Stomach (tissue), 9 donors: ENCODE data around the gene SP140. TPM values are rescaled to one million over a fixed set of nuclear protein-coding genes. Genes with fewer than 3 reads are reported as not detected.

Experiments
- DNase-seq, 2 donors: peaks; one replicate each; pipeline versions ENCODE4 v3.0.0 to v3.0.0-alpha.2; 2013 to 2019
- H3K27ac ChIP-seq, 5 donors: fragments of 200-600 bp in 4 of 5; sonication (generic) in 4 of 5; one replicate each; pipeline ENCODE4 v1.5.1; 2013 to 2019; ENCODE audit warnings: mild to moderate bottlenecking in 1 of 5, moderate library complexity in 1 of 5
- H3K27me3 ChIP-seq, 3 donors: fragments of 200-600 bp; sonication (generic); one replicate each; pipeline ENCODE4 v1.5.1; 2017 to 2019; ENCODE audit warnings: mixed run types in 1 of 3
- H3K36me3 ChIP-seq, 4 donors: fragments of 200-600 bp; sonication (generic); 1 replicate in 3 of 4; 2 replicates in 1 of 4; pipeline ENCODE4 v1.5.1; 2016 to 2019
- H3K4me1 ChIP-seq, 4 donors: fragments of 200-600 bp; sonication (generic); one replicate each; pipeline ENCODE4 v1.5.1; 2016 to 2019
- H3K4me3 ChIP-seq, 4 donors: fragments of 200-600 bp; sonication (generic) in 3 of 4; one replicate each; pipeline ENCODE4 v1.5.1; 2016 to 2019; ENCODE audit warnings: mild to moderate bottlenecking in 1 of 4
- H3K9me3 ChIP-seq, 4 donors: fragments of 200-600 bp; sonication (generic); one replicate each; pipeline ENCODE4 v1.5.1; 2016 to 2019
- EP300 ChIP-seq: sonication (generic); formaldehyde crosslinking; IDR thresholded peaks from one replicate; pipeline ENCODE4 v1.6.1; 2017; ENCODE audit warnings: antibody characterized with exemption
- POLR2A ChIP-seq, 4 donors: fragments of 450-650 bp; IDR thresholded peaks; one replicate each; pipeline ENCODE4 v1.6.1; 2016; ENCODE audit warnings: antibody characterized with exemption in 4 of 4, control low read depth in 2 of 4, mild to moderate bottlenecking in 1 of 4, moderate library complexity in 1 of 4
- POLR2AphosphoS5 ChIP-seq, 3 donors: sonication (generic); formaldehyde crosslinking; IDR thresholded peaks; one replicate each; pipeline ENCODE4 v1.6.1; 2016; ENCODE audit warnings: antibody characterized with exemption in 3 of 3
- WGBS, 5 donors: extraction: QIAGEN DNeasy Blood & Tissue Kit in 3 of 5; methylation state at CpG; one replicate each; pipeline versions ENCODE4 v1.1.5 to v1.1.7; 2013 to 2018; 5-methylcytosine and 5-hydroxymethylcytosine counted together
- intact Hi-C: fragments of 100-400 bp; cut with DNase I; formaldehyde crosslinking; loops from one replicate; pipeline ENCODE4 v1.15.1; 2023; ENCODE audit warnings: low total_unique reads
- polyA plus RNA-seq, 3 donors: library from polyadenylated mRNA; stranded (reverse); fragments of 200-250 nt; gene quantifications; one replicate each; pipeline ENCODE4 v1.2.3, GENCODE V29; 2013
- total RNA-seq, 5 donors: library from RNA; depleted of rRNA; stranded (reverse); fragments of >200 nt; gene quantifications; one replicate each; pipeline versions ENCODE4 v1.1.0 to v1.2.3, GENCODE V29; 2014 to 2016
- TF ChIP-seq, protein P1 (sequence below), 7 experiments: fragments of 450-650 bp in 4 of 7; fragments of 200-600 bp in 3 of 7; sonication (generic) in 3 of 7; IDR thresholded peaks; one replicate each; pipeline ENCODE4 v1.5.1; 2016 to 2019; ENCODE audit warnings: antibody characterized with exemption in 7 of 7, control low read depth in 2 of 7, mild to moderate bottlenecking in 1 of 7
- donor health status: healthy with polysubstance abuse.
- donor health status: Bipolar disorder and iron deficiency.
- donor health status: healthy.

SP140 gene
- total and polyA plus RNA-seq, 8 donors = 1.1 to 6.4 (median 2.0) TPM; not detected in 1

GRCh38 chr2:230321031-230321430 is 95.5 kb downstream of the SP140 start:
- no peak for DNase-seq
- Histone ChIP-seq H3K4me1 (peaks cover 0 to 15% (median 2%) of the 10 kb centered on the region in 4 donors), H3K9me3 (peaks cover 0 to 21% (median 14%) of the 10 kb centered on the region in 4 donors), H3K27me3 (no peaks in the 10 kb centered on the region), H3K27ac (no peak overlapping the region), H3K36me3 (no peaks in the 10 kb centered on the region), H3K4me3 (no peak overlapping the region)
- TF ChIP-seq POLR2A (IDR thresholded peaks at IDR 0.05) (no peak), EP300 (no peak), POLR2AphosphoS5 (IDR thresholded peaks at IDR 0.05) (no peak)
- TF ChIP-seq, protein P1, sequence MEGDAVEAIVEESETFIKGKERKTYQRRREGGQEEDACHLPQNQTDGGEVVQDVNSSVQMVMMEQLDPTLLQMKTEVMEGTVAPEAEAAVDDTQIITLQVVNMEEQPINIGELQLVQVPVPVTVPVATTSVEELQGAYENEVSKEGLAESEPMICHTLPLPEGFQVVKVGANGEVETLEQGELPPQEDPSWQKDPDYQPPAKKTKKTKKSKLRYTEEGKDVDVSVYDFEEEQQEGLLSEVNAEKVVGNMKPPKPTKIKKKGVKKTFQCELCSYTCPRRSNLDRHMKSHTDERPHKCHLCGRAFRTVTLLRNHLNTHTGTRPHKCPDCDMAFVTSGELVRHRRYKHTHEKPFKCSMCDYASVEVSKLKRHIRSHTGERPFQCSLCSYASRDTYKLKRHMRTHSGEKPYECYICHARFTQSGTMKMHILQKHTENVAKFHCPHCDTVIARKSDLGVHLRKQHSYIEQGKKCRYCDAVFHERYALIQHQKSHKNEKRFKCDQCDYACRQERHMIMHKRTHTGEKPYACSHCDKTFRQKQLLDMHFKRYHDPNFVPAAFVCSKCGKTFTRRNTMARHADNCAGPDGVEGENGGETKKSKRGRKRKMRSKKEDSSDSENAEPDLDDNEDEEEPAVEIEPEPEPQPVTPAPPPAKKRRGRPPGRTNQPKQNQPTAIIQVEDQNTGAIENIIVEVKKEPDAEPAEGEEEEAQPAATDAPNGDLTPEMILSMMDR (IDR thresholded peaks at IDR 0.05) = no peak
- intact Hi-C loops = no loop called here
- WGBS, 5 donors = 88 to 95% (median 95%) methylated on average over 2 of the region's 2 CpGs

DNA sequence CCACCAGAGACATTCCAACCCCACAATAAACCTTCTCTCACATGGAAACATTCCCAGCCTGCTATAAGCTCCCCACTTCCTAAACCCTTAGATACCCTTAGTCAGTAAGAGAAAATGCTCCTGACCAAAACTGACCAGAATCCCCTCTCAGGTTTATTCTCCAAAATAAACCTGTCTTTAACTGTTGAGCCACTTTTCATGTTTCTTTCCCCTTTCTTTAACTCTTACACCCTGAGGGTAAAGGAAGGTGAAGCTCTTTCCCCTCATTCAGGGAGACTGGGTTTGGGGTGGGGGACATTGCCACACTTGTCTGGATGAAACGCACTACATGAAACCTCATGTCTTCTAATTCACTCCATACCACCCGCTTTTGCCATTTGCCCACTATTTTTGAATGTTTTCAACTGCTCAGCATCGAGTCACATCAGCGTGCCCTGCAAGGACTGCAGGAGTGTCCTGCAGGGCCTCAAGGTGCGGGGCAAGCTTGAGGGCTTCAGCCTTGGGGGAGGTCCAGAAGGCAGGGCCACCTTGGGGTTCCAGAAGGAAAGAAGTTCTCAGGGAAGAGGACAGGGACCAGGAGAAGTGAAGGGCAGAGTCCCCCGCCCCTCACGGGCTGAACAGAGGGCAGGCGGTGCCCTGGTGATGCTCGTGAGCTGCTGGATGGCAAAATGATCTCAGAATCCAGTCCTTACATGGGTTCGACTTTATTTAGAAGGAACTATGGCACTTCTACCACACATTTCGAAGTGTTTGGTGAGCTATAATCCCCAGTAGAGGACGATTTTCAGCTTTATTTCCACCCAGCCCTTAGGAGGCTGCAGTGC is 97.2 kb downstream of the SP140 start:
- no peak for TF ChIP-seq EP300
- TF ChIP-seq POLR2AphosphoS5 (IDR thresholded peaks at IDR 0.05) = no peak
- no peak for TF ChIP-seq POLR2A (IDR thresholded peaks at IDR 0.05)
- TF ChIP-seq, protein P1 (IDR thresholded peaks at IDR 0.05) = no peak
- intact Hi-C loops = no loop called here
- H3K36me3 ChIP-seq = no peaks in the 10 kb centered on the region
- DNase-seq = no peak
- WGBS, 5 donors = 84 to 92% (median 89%) methylated on average over 11 to 12 of the region's 12 CpGs
- no peak overlapping the region for H3K27ac ChIP-seq
- peaks cover 2 to 24% (median 8%) of the 10 kb centered on the region in 4 donors for H3K4me1 ChIP-seq
- no peaks in the 10 kb centered on the region for H3K27me3 ChIP-seq
- peaks cover 0 to 21% (median 14%) of the 10 kb centered on the region in 4 donors for H3K9me3 ChIP-seq
- no peak overlapping the region for H3K4me3 ChIP-seq

DNA sequence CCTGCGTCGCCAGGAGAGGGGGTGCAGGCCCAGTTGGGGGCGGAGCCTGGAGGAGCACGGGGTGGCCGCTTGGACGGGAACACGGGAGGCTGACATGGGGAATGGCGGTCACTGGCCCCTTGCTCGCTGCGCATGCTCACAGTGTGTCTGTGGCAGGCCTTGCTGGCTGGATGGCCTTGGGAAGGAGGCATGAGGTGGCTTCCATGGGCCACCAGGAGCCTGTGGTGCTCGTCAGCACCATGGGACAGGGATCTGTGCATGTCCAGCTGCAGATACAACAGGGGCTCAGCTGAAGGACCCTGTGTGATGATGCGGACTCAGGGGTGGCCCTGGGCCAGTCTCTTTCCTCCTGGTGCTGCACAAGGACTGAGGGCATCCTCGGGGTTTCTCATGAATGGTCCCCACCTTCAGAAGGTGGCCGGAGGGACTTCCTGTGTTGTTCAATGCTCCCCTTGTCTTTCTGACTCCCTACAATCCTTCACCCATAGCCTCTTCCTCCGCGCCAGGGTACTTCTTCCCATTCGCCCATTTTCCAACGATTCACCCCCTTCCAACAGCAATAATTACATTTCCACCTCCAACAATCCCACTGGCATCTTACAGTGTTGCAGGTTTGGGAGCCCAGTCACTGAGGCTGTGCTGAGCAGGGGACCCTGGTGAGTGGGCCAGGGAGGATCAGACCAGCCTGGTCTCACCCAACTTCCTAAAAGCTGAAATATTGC is 98.0 kb downstream of the SP140 start:
- Histone ChIP-seq H3K9me3 (peaks cover 0 to 21% (median 14%) of the 10 kb centered on the region in 4 donors), H3K27me3 (no peaks in the 10 kb centered on the region), H3K4me3 (no peak overlapping the region), H3K27ac (no peak overlapping the region), H3K4me1 (peaks cover 7 to 28% (median 8%) of the 10 kb centered on the region in 4 donors), H3K36me3 (no peaks in the 10 kb centered on the region)
- TF ChIP-seq, protein P1 (IDR thresholded peaks at IDR 0.05) = no peak
- TF ChIP-seq POLR2AphosphoS5 (IDR thresholded peaks at IDR 0.05) (no peak), POLR2A (IDR thresholded peaks at IDR 0.05) (no peak), EP300 (no peak)
- WGBS, 5 donors = 85 to 92% (median 91%) methylated on average over 15 to 18 of the region's 18 CpGs
- DNase-seq = no peak
- intact Hi-C loops = no loop called here

GRCh38 chr2:230324503-230324902 is 99.0 kb downstream of the SP140 start:
- WGBS, 5 donors = 83 to 92% (median 90%) methylated on average over 5 of the region's 5 CpGs
- TF ChIP-seq, protein P1 (IDR thresholded peaks at IDR 0.05) = no peak
- no peak for TF ChIP-seq POLR2A (IDR thresholded peaks at IDR 0.05)
- Histone ChIP-seq H3K27ac (no peak overlapping the region), H3K9me3 (peaks cover 0 to 21% (median 14%) of the 10 kb centered on the region in 4 donors), H3K27me3 (no peaks in the 10 kb centered on the region), H3K4me1 (peaks cover 7 to 28% (median 11%) of the 10 kb centered on the region in 4 donors), H3K4me3 (no peak overlapping the region), H3K36me3 (no peaks in the 10 kb centered on the region)
- no peak for DNase-seq
- intact Hi-C loops = no loop called here
